ENCODE data around the gene P2RX3.

GRCh38 chr11:57395905-57396623 is 57.9 kb downstream of the P2RX3 start:
- TF ChIP-seq CTCF (conservative IDR thresholded peaks at IDR 0.05; ENCODE audit: low read length) (no peak), EZH2phosphoT487 (IDR thresholded peaks at IDR 0.05; ENCODE audit: borderline replicate concordance, low read depth, low read length) (no peak)
